GM04503 (cell line): ENCODE measurements around the gene PTPRG.

Experiments
- DNase-seq: peaks from one replicate; pipeline ENCODE4 v3.0.0-alpha.2; 2012; ENCODE audit warnings: low read depth

Gene PTPRG

DNA sequence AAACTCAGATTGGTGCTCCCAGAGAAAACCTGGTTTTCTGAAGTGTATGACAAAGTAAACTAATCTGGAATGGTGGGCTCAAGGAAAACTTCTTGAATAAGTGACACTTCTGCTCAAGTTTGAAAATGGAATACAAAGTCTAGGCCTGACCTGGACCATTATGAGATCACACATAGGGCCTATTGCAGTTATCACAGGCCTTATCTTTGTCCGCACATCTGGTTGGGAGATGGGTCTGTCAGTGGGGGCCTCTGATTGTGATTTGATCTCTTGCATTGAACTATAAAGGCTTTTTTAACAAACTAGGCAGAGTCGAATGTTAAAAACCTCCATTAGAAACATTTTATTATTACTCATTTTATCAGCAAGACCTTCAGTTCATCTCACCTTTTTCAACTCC is 405.6 kb downstream of the PTPRG start:
- DNase-seq, result no peak

DNA sequence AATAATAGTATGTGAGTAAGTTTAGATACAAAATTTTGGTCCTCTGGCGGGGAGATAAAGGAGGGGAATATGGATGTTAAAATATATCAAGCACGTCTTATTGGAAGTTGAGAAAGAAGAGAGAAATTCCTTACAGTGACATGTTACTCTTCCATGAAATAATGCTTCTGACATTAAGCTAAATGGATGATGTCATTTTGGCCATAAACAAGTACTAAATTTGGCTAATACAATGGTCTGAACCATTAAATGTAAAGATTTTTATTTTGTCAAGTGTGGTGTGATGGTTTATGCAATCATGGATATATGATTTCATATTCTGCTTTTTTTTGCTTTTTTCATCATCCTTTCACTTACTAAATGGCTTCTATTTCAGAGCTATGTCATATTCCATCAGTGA is 406.6 kb downstream of the PTPRG start:
- no peak for DNase-seq

DNA sequence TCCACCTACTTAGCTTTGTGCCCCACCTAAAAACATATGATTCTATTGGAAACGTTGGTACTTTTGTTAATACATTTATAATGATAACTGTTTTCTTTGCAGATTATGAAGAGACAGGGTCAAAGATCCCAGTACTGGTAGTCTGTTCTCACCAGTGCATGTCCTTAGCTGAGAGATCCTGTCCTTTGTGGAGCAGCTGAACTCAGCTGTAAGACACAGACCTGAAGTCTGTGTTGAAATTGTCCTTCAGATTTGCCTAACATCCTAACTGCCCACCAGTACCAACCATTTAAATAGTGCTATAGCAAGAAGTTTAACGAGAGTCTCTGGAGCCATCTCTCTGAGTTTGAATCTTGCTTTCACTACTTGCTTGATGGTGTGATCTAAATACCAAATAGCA is 413.3 kb downstream of the PTPRG start:
- no peak for DNase-seq

DNA sequence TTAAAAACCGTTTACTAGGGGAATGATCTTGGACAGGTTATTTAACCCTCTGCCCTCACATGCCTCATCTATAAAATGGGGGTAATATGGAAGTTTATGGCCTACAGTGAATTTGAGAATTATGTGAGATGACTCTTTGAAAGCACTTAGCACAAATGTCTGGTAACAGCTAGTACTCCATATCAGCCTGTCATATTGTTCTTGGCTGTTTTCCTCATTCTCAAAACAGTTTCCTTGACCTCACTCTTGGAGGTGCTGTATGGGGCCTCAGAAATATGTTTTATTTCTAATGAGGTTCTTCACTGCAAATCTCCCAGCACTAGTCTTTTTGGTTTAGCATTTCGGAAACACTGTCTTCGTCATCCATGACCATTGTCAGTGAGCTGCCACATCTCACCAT is 413.8 kb downstream of the PTPRG start:
- DNase-seq, result no peak

DNA sequence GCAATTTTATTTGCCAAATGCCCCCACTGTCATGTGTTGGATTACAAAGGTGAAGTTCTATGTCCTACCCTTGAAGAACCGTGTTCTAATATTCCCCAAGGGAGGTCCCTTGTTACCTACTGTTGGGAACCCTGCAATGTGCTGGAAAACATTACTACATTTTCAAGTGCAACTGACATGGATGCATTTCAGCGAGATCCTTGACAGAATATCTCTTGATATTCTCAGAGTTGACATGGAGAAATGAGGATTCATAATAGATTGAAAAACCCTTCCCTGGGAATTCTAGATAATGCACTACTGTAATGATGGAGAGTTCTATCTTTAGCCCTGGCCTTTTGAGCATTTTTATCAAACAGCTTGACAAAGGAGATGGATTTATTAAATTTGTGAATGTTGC is 414.6 kb downstream of the PTPRG start:
- DNase-seq, result no peak

DNA sequence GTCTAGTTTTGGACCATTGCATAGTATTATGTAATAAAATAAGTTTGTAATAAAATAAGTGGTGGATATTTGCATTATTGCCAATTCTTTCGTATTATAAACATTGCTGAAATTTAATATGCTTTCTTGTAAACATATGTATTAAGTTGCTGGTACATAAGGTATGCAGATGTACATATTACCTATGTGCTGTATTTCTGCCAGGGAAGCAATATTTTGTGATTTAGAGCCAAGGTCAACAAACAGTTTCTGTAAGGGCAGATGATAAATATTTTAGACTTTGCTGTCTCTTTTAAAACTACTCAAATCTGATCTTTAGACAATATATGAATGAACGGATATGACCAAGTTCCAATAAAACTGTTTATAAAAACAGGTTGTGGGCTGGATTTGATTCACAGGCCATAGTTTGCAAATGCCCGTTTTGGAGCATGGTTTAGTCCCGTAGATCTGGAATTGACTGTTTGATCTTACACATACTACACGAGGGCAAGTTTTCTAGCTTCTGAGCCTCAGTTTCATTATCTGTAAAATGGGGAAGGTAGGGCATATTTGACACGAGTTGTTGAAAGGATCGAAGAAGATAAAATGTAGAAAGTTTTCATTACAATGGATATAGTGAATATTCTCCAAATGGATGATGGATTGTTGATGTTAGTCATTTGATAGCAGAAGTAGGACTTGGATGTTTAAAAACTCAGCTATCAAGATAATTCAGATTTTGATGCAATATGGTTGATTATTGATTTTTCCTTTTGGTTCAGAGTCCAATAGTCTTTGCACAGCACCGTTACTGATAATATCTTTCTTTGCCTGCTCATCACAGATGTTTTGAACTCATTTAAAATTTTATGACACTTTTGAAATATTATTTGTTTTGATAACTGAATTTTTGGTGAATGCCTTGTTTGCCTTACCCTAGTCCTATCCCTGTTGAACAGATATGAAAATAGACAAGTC is 417.4 kb downstream of the PTPRG start:
- DNase-seq, result no peak

DNA sequence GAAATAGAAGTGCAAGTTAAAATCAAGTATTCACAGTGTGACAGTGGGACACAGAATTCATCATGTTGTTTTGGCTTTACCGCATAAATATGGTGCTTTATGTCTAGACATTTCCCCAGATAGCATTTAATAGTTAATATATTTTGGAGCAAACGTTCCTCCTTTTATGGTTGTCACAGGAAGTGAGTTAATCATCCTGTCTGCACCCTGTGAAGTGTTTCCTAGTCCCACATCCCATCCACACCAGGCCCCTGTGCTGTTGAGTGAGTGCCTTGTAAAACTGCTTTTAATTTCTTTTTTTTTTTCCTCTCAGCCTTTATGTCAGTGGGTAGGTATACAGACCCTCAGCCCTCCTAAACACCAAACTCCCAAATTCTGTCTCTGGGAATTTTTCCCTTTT is 418.3 kb downstream of the PTPRG start:
- no peak for DNase-seq

DNA sequence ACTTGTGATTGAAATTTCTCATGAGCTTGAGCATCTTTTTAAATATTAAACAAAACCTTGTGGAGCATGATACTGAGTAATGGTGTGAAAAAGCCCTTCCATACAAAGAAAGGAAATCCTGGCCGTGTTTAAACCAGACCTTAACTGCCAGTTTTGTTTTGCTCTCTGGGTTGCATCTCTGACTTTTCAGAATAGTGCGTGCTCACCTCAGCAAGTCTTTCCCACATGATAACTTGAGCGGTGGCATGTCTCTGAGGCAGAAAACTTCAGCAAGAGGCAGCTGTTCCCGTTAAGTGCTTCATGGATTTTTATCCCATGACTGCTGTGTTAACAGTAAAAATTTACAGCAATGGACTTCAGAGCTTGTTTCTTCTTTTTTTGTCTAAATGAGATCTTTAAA is 418.7 kb downstream of the PTPRG start:
- DNase-seq, result peak; percentile 27

DNA sequence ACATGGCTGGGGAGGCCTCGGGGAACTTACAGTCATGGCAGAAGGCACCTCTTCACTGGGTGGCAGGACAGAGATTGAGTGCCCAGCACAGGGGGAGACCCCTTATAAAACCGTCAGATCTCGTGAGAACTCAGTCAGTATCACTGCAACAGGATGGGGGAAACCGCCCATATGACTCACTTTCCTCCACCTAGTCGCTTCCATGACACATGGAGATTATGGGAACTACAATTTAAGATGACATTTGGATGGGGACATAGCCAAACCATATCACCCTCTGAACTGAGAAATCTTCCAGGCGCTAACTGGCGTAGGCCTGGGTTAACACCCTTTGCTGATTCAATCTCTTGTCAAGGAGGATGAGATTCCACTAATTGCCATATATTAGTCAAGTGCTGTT is 419.7 kb downstream of the PTPRG start:
- no peak for DNase-seq

DNA sequence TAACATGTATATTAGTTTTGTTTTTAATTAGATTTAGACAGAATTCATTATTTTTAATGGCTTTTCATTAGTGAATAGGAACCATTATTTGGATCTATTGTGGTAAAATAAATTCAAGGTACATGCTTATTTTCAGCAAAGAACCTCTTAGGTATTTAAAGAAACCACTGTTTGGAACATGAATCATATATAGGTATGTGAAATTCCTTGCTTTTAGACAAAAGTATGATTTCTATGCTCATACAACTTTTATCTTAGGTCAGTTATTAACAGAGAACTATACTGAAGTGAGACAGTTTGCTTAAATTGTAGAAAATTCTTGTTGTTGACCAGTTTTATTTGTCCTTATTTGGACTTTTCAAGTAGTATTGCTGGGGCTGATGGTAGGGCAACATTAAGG is 422.1 kb downstream of the PTPRG start:
- DNase-seq, result no peak

DNA sequence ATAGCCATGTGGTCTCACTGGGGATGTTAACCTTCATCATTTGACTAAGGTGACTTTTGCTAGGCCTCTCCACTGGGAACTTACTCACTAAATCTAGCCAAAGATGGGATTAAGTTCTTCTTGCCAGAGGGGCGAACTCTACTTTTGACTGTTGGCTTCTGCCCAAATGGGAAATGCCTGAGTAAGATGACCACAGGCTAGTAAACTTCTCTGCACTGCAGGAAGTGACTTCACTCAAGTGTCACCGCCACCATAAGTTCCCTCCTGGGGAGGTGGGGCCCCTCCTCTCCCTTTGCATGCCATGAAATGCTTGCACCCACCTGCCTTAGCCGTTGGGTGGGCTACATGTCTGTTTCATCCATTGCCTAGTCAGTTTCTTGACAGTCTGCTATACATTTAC is 423.6 kb downstream of the PTPRG start:
- no peak for DNase-seq

DNA sequence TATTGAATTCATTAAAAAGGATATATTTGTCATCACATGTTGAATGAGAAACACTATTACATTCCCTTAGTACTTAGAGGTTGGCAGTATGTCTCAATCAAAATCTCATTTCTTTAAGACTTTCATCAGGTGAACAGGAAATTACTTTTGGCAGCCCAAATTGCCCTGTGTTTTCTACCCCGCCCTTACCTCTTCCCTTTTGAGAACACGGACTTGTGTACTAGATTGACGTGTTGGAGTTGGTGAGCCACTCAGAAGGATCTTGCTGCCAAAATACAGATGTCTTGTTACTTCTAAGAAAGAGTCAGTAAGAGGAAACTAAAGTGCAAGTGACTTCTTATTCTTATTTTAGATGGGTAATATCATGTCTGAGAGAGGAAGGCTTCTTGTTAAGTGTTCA is 425.1 kb downstream of the PTPRG start:
- no peak for DNase-seq

DNA sequence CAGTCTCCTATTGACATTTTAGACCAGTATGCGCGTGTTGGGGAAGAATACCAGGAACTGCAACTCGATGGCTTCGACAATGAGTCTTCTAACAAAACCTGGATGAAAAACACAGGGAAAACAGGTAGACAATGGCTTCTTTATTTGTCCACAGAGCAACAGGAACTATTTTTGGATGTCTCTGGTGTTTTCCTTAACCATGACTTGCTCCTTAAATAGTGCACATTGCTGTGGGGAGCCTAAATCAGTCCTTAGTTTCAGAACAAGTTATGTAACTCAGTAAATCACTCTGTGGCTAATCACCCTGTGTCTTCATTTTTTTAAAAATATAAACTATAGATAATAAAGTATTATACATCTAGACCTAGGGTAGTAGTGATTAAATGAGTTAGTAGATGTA is 428.3 kb downstream of the PTPRG start:
- DNase-seq, result no peak

DNA sequence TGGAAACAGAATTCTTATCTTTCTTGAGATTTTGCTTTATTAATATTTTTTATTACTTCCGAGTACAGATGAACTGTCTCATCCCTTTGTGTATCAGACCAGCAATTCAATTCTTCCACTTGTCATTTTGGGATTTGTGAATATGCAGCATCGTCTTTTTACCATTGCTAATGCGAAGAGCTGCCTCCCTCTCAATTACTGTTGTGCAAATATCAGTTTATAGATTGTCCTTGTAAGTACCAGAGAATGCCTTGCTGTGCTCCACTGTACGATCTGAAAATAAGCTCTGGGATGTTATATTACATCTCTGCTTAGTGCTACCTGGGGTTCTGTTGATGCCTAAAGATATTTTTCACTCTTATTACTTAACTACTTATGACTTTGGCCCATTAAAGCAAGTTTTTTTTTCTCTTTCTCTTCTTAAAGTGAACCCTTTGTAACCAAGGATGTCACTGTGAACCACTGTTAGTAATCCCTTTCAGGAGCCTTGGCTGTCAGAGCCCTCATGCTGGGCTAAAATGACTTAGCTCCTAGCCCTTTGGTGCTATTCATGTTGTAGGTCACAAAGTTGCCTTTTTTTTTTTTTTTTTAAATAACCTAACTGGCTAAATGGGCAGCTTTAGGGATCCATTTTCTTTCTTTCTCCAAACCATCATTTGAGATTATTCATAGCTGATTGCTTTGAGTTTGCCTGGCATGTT is 429.1 kb downstream of the PTPRG start:
- no peak for DNase-seq

DNA sequence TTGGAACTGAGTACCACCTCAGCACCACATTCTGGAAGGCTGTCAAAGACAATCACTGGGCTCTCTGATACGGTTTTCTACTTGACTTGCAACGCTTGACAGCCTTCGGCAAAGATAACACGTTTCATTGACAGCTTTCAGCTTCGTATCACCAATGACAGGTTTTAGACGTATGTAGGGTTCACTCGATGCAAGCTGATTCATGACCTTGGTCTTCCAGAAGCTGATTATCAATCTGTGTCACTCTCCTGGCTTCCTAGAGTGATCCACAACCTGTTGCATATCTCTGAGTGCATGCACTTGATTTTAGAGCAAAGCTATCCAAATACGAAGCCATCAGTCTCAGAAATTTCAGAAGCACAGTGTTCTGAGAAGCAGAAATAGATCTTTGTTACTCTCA is 430.3 kb downstream of the PTPRG start:
- no peak for DNase-seq

DNA sequence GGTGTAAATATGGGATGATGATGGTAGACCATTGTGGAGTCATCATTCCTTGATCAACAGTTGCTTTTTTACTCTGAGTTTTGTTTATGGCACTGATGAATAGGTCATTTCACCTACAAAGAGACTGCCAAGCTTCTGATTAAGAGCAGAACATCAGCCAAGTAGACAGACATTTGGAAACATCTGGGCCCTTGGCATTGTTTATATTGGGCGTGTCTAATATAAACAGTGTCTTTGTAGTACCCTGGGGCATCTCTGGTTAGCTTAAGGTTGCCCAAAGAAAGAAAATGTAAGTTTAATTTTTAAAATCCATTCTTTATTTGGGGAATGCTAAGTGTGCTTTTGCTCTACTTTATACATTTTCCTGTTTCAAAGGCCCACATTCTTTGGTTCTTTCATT is 435.0 kb downstream of the PTPRG start:
- no peak for DNase-seq

DNA sequence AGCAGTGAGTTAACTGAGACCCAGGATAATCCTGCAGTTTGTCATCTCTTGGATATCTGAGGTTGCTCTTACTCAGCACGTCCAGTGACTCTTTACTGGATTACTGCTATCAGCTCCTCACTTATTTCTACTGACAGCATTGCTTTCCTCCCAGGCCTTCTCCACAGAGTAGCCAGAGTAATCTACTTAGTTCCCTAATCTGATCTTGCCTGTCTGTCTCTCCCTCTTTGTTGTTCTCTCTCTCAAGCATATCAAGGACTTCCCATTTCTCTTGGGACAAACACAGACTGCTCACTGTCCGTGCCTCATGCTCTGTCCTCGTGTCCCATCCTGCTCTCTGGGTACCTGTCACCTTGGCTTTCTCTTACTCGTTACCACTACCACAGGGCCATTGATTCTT is 435.7 kb downstream of the PTPRG start:
- no peak for DNase-seq

DNA sequence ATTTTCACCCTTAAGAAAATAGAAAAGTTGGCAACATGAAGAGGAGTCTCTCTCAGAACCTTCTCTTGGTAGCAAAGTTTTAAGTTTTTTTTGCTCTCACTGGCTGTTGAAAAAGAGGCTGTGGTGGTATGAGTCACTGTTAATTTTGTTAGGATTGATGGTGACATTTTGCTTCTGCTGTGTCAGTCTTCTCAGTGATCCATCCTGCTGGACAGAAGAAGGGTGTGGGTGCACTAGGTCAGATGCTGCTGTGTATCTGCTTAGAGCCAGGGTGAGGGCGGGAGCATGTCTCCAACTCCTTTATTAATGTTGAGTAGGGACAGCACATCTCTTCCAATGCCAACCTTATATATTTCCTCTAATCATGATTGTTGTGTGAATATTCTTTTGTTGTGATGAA is 442.5 kb downstream of the PTPRG start:
- DNase-seq, result no peak

DNA sequence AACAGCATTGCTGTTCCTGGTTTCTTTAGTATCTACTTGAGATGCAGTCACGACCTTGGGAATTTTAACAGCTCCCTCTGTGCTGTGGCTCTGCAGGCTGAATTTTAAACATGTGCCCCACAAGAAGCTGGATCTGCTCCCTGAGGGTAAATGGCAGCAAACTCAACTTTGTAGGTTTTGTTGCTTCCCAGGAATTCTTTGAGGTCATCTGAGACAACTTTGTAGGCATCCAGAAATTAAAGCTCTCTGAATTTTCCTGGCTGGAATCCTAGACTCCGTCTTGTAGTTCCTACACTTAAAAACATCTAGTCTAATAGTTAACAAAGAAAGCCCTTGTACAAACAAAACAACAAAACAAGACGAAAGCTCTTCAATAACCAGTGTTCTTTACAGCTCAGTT is 445.7 kb downstream of the PTPRG start:
- peak; percentile 32 for DNase-seq

DNA sequence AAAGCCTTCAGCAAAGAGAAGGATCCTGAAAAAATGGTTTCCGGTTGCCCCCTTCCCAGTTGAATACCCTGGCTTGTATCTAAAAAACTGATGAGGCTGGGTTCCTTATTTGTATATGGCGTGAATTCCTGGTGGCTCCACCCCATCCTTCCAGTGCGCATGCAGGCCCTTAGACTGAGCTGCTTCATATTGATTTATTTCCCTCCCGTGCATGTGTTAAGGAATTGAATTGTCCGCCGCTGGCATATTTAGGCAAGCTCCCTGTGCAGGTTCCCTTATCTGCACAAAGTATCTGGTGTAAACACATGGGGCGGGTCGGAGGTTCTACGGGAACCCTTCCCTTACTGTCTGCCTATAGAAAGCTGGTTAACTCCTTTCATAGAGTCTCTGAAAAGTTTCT is 449.6 kb downstream of the PTPRG start:
- no peak for DNase-seq

DNA sequence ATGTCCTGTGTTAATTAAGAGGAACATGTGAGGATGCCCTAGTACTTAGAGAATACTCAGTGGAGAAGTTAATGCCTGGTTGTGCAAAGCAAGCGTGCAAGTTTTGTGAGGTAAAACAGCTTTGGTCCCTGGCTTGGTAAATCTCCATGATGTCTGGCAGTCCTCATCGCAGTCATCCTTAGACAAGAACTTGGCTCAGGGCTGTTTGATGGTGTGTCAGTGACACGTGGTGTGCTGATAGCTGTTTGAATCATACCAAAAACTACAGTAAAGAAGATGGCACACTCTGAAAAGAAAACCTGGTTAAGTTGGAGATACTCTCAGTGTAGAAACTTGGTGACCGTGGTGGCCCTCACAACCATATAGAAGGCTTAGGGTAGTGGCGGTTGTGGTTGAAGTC is 450.3 kb downstream of the PTPRG start:
- DNase-seq, result no peak

DNA sequence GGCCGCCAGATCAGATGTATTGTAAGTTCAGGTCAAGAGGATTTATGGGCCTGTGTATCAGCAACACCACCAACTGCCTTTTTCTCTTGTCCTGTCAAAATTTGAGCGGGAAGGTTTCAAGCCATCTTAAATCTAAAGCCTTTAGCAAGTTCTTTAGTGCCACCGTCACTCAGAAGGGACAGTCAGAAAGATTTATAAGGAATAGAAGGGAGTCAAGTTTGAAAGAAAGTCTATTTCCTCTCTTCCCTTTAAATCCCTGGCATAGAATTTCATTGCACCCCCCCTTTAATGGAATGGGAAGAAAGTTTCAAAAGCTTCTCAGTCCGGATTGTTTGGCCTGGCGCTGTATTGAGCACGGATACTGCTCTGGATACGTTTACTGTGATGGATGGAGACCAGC is 452.6 kb downstream of the PTPRG start:
- no peak for DNase-seq

DNA sequence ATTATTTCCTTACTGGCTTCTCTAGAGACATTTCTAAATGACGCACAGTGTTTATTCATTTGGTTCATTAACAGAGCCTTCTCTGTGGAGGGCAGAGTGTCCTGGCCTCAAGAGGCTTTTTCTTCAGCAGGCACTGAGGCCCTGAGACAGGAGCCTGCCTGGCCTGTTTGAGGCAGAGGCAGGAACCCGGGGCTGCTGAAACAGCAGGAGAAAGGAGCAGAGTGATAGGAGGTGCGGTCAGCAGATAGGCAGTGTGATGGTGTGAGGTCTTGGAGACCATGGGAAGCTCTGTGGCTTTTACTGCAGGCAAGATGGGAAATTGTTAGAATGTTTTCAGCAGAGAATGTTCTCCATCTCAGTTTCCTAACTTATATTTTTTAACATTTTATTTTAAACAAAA is 453.7 kb downstream of the PTPRG start:
- no peak for DNase-seq

DNA sequence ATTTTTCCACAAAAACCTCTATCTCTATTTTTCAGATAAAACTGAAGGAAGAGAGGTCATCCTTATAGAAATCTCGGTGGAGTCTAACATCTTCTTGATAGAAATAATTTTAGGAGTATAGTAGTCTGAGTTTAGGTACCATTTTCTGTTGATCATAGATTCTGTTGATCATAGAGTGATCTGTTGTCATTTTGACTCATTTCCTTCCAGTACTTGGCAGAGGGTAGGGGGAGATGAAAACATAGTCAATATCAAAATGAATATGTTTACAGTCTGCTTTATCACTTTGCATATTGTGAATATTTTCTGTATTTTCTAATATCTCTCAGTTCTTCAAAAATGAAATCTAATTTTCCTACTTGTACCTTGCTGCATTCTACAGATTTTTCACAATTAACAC is 458.5 kb downstream of the PTPRG start:
- DNase-seq, result no peak
